Caco-2 (cell line): ENCODE measurements around the gene RPS6KA2. TPM values are rescaled to one million over a fixed set of nuclear protein-coding genes. Genes with fewer than 3 reads are reported as not detected.

Source experiments
- BruUV-seq: library from RNA; stranded (reverse); fragments of 400-500 nt; replicated peaks from 2 replicates; lab custom pipeline; 2021; lab: Mats Ljungman, UMichigan
- CTCF ChIA-PET: fragments of 300-600 bp; sonication (Branson Sonifier 250); formaldehyde crosslinking; loops from one replicate; lab custom pipeline; 2022; ENCODE audit warnings: antibody characterized with exemption; lab: Charles Lee
- POLR2A ChIA-PET: fragments of 300-600 bp; sonication (Branson Sonifier 250); formaldehyde crosslinking; loops from one replicate; lab custom pipeline; 2022; ENCODE audit warnings: antibody characterized with exemption; lab: Charles Lee
- DNase-seq, 2 experiments: peaks; one replicate each; pipeline versions ENCODE4 v3.0.0 to v3.0.0-alpha.2; 2020 to 2022
- H3K27me3 ChIP-seq: replicated peaks from 2 replicates; pipeline ENCODE4 v1.6.0; 2011; ENCODE audit warnings: low read length; ENCODE audit not compliant: control insufficient read depth, insufficient read depth
- H3K36me3 ChIP-seq: 2 replicates; pipeline ENCODE4 v1.5.1; 2011; ENCODE audit warnings: low read length; ENCODE audit not compliant: control insufficient read depth, insufficient read depth
- H3K4me1 ChIP-seq: fragments of 250-450 bp; sonication (Bioruptor Pico); 2 replicates; pipeline ENCODE4 v1.5.1; 2020; ENCODE audit warnings: mild to moderate bottlenecking
- H3K4me3 ChIP-seq: 2 replicates; pipeline ENCODE4 v1.5.1; 2011; ENCODE audit warnings: low read depth, mild to moderate bottlenecking, control low read depth, low read length
- H3K9me3 ChIP-seq: fragments of 250-450 bp; sonication (Bioruptor Pico); 2 replicates; pipeline ENCODE4 v1.5.1; 2020; ENCODE audit warnings: mild to moderate bottlenecking, moderate library complexity
- H3K27ac Mint-ChIP-seq: one replicate; pipeline ENCODE4 v1.8.0; 2022; ENCODE audit warnings: mixed read lengths; ENCODE audit not compliant: unreplicated experiment
- H3K27me3 Mint-ChIP-seq: one replicate; pipeline ENCODE4 v1.8.0; 2022; ENCODE audit warnings: mixed read lengths; ENCODE audit not compliant: insufficient read depth, unreplicated experiment
- H3K36me3 Mint-ChIP-seq: one replicate; pipeline ENCODE4 v1.8.0; 2022; ENCODE audit warnings: mild to moderate bottlenecking, mixed read lengths; ENCODE audit not compliant: insufficient read depth, unreplicated experiment
- H3K4me1 Mint-ChIP-seq: one replicate; pipeline ENCODE4 v1.8.0; 2022; ENCODE audit warnings: low read depth, mixed read lengths; ENCODE audit not compliant: unreplicated experiment
- H3K4me3 Mint-ChIP-seq: one replicate; pipeline ENCODE4 v1.8.0; 2022; ENCODE audit warnings: mild to moderate bottlenecking, moderate library complexity, mixed read lengths; ENCODE audit not compliant: unreplicated experiment
- H3K9me3 Mint-ChIP-seq: one replicate; pipeline ENCODE4 v1.8.0; 2022; ENCODE audit warnings: mixed read lengths; ENCODE audit not compliant: unreplicated experiment
- CTCF ChIP-seq, 2 experiments: fragments of 200-600 bp in 1 of 2; IDR thresholded peaks; 1 replicate in 1 of 2; 2 replicates in 1 of 2; pipeline versions ENCODE4 v1.5.1 to v1.8.0; 2011 to 2022; ENCODE audit warnings: antibody characterized with exemption in 1 of 2, control low read depth in 1 of 2, inconsistent platforms in 1 of 2, low read depth in 1 of 2, low read length in 1 of 2, mild to moderate bottlenecking in 1 of 2, moderate library complexity in 1 of 2; ENCODE audit not compliant: insufficient read depth in 1 of 2, severe bottlenecking in 1 of 2, unreplicated experiment in 1 of 2
- intact Hi-C: fragments of 100-400 bp; cut with micrococcal nuclease; formaldehyde crosslinking; loops from one replicate; pipeline ENCODE4 v1.10.0; 2022; ENCODE audit not compliant: unreplicated experiment
- total RNA-seq: library from RNA; stranded (reverse); gene quantifications from 2 replicates; pipeline ENCODE4 v1.2.3, GENCODE V29; 2022

Gene RPS6KA2
- total RNA-seq, 1 experiment from 2014 or later, result 5.6 TPM

- Mint-ChIP-seq H3K4me1 (no peaks in the 10 kb centered on the region), H3K9me3 (no peaks in the 10 kb centered on the region), H3K27me3 (peaks cover 24% of the 10 kb centered on the region), H3K36me3 (no peaks in the 10 kb centered on the region), H3K27ac (no peak overlapping the region), H3K4me3 (no peak overlapping the region)
- BruUV-seq, result no TSS peak
- Histone ChIP-seq H3K4me3 (no peak overlapping the region), H3K4me1 (no peaks in the 10 kb centered on the region), H3K27me3 (no peaks in the 10 kb centered on the region), H3K36me3 (no peaks in the 10 kb centered on the region), H3K9me3 (no peaks in the 10 kb centered on the region)
- ChIA-PET CTCF (no interaction called here), POLR2A (no interaction called here)
- DNase-seq, result no peak
- intact Hi-C loops, result no loop called here
- TF ChIP-seq CTCF (IDR thresholded peaks at IDR 0.05; ENCODE audit: insufficient read depth in 1 of 2, low read depth in 1 of 2, low read length in 1 of 2, severe bottlenecking in 1 of 2, unreplicated experiment in 1 of 2), result no peak
These were observed 15.6 kb upstream of the RPS6KA2 start for GRCh38 chr6:166642646-166643045.

- intact Hi-C loops, result no loop called here
- H3K4me3 Mint-ChIP-seq, result no peak overlapping the region
- Histone ChIP-seq H3K27me3 (no peaks in the 10 kb centered on the region), H3K4me3 (no peak overlapping the region), H3K9me3 (no peaks in the 10 kb centered on the region), H3K36me3 (no peaks in the 10 kb centered on the region), H3K4me1 (no peaks in the 10 kb centered on the region)
- no peaks in the 10 kb centered on the region for H3K36me3 Mint-ChIP-seq
- no peaks in the 10 kb centered on the region for H3K4me1 Mint-ChIP-seq
- CTCF ChIA-PET, result no interaction called here
- BruUV-seq, result no TSS peak
- DNase-seq, result no peak
- peaks cover 32% of the 10 kb centered on the region for H3K27me3 Mint-ChIP-seq
- POLR2A ChIA-PET, result no interaction called here
- H3K27ac Mint-ChIP-seq, result no peak overlapping the region
- TF ChIP-seq CTCF (IDR thresholded peaks at IDR 0.05; ENCODE audit: insufficient read depth in 1 of 2, low read depth in 1 of 2, low read length in 1 of 2, severe bottlenecking in 1 of 2, unreplicated experiment in 1 of 2), result no peak
- H3K9me3 Mint-ChIP-seq, result no peaks in the 10 kb centered on the region
These were observed 13.4 kb upstream of the RPS6KA2 start for GRCh38 chr6:166640342-166641043.

- Histone ChIP-seq H3K4me1 (no peaks in the 10 kb centered on the region), H3K9me3 (no peaks in the 10 kb centered on the region), H3K27me3 (no peaks in the 10 kb centered on the region), H3K4me3 (no peak overlapping the region), H3K36me3 (no peaks in the 10 kb centered on the region)
- no peaks in the 10 kb centered on the region for H3K36me3 Mint-ChIP-seq
- DNase-seq, result no peak
- no peak overlapping the region for H3K27ac Mint-ChIP-seq
- H3K4me3 Mint-ChIP-seq, result no peak overlapping the region
- no TSS peak for BruUV-seq
- no peaks in the 10 kb centered on the region for H3K9me3 Mint-ChIP-seq
- ChIA-PET CTCF (no interaction called here), POLR2A (no interaction called here)
- no peaks in the 10 kb centered on the region for H3K4me1 Mint-ChIP-seq
- TF ChIP-seq CTCF (IDR thresholded peaks at IDR 0.05; ENCODE audit: insufficient read depth in 1 of 2, low read depth in 1 of 2, low read length in 1 of 2, severe bottlenecking in 1 of 2, unreplicated experiment in 1 of 2), result no peak
- peaks cover 34% of the 10 kb centered on the region for H3K27me3 Mint-ChIP-seq
- intact Hi-C loops, result no loop called here
These were observed 12.9 kb upstream of the RPS6KA2 start for GRCh38 chr6:166639921-166640320.
